ENCODE data around the gene KLHL13. TPM values are rescaled to one million over a fixed set of nuclear protein-coding genes. Genes with fewer than 3 reads are reported as not detected.

The KLHL13 gene
- total and polyA plus RNA-seq, 2 of the 8 experiments (the other 6 are each of a cell fraction or from before 2014, with no cell fraction given), result 6.4 to 12.8 TPM

DNA sequence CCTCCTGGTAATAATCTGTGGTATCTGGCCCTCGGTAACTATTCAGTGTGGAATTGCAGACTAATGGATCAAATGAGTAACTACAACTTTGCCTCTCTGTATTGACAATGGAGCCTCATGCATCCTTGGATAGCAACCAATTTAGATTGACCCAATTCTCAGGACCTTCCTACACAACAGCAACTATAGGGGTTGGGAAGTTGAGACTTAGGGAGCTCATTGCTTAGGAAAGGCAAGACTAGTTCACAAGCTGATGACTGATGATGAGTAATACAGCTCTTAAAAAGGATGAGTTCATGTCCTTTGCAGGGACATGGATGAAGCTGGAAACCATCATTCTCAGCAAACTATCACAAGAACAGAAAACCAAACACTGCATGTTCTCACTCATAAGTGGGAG is 47.5 kb upstream of the KLHL13 start (continued):
- no peak for TF ChIP-seq RBBP5 (IDR thresholded peaks at IDR 0.05; ENCODE audit: borderline replicate concordance, low read depth, low read length)

Data from H1 (cell line).